ENCODE results near the gene NAP1L1. TPM values are rescaled to one million over a fixed set of nuclear protein-coding genes. Genes with fewer than 3 reads are reported as not detected.

Gene NAP1L1
- total RNA-seq, 1 donor from 2014 or later, result 687 TPM

DNA sequence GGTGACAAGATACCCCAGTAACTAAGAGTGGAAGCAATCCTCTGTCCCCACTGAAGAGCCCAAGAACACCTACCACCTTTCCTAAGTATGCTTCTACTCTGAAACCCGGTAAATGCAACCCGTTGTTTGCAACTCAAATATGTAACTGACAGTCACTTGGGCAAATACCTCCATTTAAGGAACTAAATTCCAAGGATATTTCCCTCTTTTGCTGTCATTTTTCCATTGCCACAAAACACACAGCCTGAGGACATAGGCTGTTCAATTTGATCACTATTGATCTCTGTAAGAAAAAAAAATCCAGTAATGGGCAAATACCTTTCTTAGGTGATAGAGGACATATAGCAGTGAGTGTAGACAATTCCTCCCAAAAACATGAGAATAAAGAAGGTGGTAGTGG lies 46.3 kb downstream of the NAP1L1 start:
- H3K9me3 Mint-ChIP-seq (ENCODE audit: unreplicated experiment), result no peaks in the 10 kb centered on the region
- H3K27ac ChIP-seq (ENCODE audit: low read depth, low read length), result peak overlapping the region; percentile 2
- H3K4me3 Mint-ChIP-seq (ENCODE audit: unreplicated experiment), result no peak overlapping the region
- no peak overlapping the region for H3K9ac ChIP-seq (ENCODE audit: low read length)
- peaks cover 39% of the 10 kb centered on the region for H3K4me1 Mint-ChIP-seq (ENCODE audit: low read depth, unreplicated experiment)
- no peaks in the 10 kb centered on the region for H4K20me1 ChIP-seq (ENCODE audit: insufficient read depth, low read length)
- H3K27ac Mint-ChIP-seq (ENCODE audit: unreplicated experiment), result no peak overlapping the region
- no peak for TF ChIP-seq CTCF (IDR thresholded peaks at IDR 0.05; ENCODE audit: insufficient read depth, low read depth, low read length)
- no peak for TF ChIP-seq EZH2 (IDR thresholded peaks at IDR 0.05; ENCODE audit: insufficient read depth, low read length)
- peak overlapping the region; percentile 47 for H3K4me2 ChIP-seq (ENCODE audit: low read length)
- H3K79me2 ChIP-seq (ENCODE audit: insufficient read depth, low read length), result peaks cover 26% of the 10 kb centered on the region
- H2AFZ ChIP-seq (ENCODE audit: low read depth, low read length), result no peak overlapping the region
- H3K27me3 Mint-ChIP-seq (ENCODE audit: low read depth, unreplicated experiment), result no peaks in the 10 kb centered on the region
- H3K36me3 Mint-ChIP-seq (ENCODE audit: low read depth, unreplicated experiment), result peaks cover 4% of the 10 kb centered on the region
- peaks cover 6% of the 10 kb centered on the region for H3K36me3 ChIP-seq (ENCODE audit: insufficient read depth, low read length)
- H3K9me3 ChIP-seq (ENCODE audit: insufficient read depth, low read depth, low read length), result no peaks in the 10 kb centered on the region
- no peak for FAIRE-seq
- no peak for DNase-seq (ENCODE audit: low read depth)
- H3K4me3 ChIP-seq (ENCODE audit: insufficient read depth, low read depth, low read length), result no peak overlapping the region
- H3K4me1 ChIP-seq (ENCODE audit: insufficient read depth, low read length), result peaks cover 22% of the 10 kb centered on the region
- no peaks in the 10 kb centered on the region for H3K27me3 ChIP-seq (ENCODE audit: insufficient read depth, low read length)

GRCh38 chr12:76037130-76038103 lies 47.1 kb downstream of the NAP1L1 start:
- DNase-seq (ENCODE audit: low read depth), result peak; percentile 68

More at GRCh38 chr12:76037130-76038103, 47.1 kb downstream of the NAP1L1 start:
- H2AFZ ChIP-seq (ENCODE audit: low read depth, low read length), result no peak overlapping the region
- Mint-ChIP-seq H3K27ac (ENCODE audit: unreplicated experiment) (peak overlapping the region; percentile 69), H3K4me3 (ENCODE audit: unreplicated experiment) (no peak overlapping the region), H3K36me3 (ENCODE audit: low read depth, unreplicated experiment) (peaks cover 4% of the 10 kb centered on the region), H3K9me3 (ENCODE audit: unreplicated experiment) (no peaks in the 10 kb centered on the region), H3K27me3 (ENCODE audit: low read depth, unreplicated experiment) (no peaks in the 10 kb centered on the region), H3K4me1 (ENCODE audit: low read depth, unreplicated experiment) (peaks cover 40% of the 10 kb centered on the region)
- peak overlapping the region; percentile 6 for H3K9ac ChIP-seq (ENCODE audit: low read length)
- no peaks in the 10 kb centered on the region for H3K9me3 ChIP-seq (ENCODE audit: insufficient read depth, low read depth, low read length)
- no peaks in the 10 kb centered on the region for H4K20me1 ChIP-seq (ENCODE audit: insufficient read depth, low read length)
- peaks cover 34% of the 10 kb centered on the region for H3K79me2 ChIP-seq (ENCODE audit: insufficient read depth, low read length)
- peaks cover 3% of the 10 kb centered on the region for H3K36me3 ChIP-seq (ENCODE audit: insufficient read depth, low read length)
- H3K27me3 ChIP-seq (ENCODE audit: insufficient read depth, low read length), result no peaks in the 10 kb centered on the region
- no peak overlapping the region for H3K4me3 ChIP-seq (ENCODE audit: insufficient read depth, low read depth, low read length)
- peak; percentile 95 for FAIRE-seq
- peaks cover 30% of the 10 kb centered on the region for H3K4me1 ChIP-seq (ENCODE audit: insufficient read depth, low read length)
- peak overlapping the region; percentile 47 for H3K4me2 ChIP-seq (ENCODE audit: low read length)
- TF ChIP-seq EZH2 (IDR thresholded peaks at IDR 0.05; ENCODE audit: insufficient read depth, low read length) (no peak), CTCF (IDR thresholded peaks at IDR 0.05; ENCODE audit: insufficient read depth, low read depth, low read length) (peak; percentile 91)
- peak overlapping the region; percentile 2 for H3K27ac ChIP-seq (ENCODE audit: low read depth, low read length)
